Lung (tissue), 12 donors: ENCODE measurements around the gene THRAP3. TPM values are rescaled to one million over a fixed set of nuclear protein-coding genes. Genes with fewer than 3 reads are reported as not detected.
"Not testable (repeated sequence)": the region's sequence is repeated elsewhere in the genome, so short reads cannot be mapped to it uniquely, and the experiment has no call there.

Experiments
- ATAC-seq: fragments of 200-7000 bp; cut with Tn5 transposase; one replicate; pipeline ENCODE4 v1.9.1; 2020; ENCODE audit warnings: moderate number of reproducible peaks; ENCODE audit not compliant: insufficient read depth, low FRiP score
- DNase-seq, 3 donors: peaks; one replicate each; pipeline ENCODE4 v3.0.0-alpha.2; 2013 to 2017
- H3K27ac ChIP-seq, 2 donors: one replicate each; pipeline ENCODE4 v1.5.1; 2013; ENCODE audit warnings: mild to moderate bottlenecking in 2 of 2, moderate library complexity in 2 of 2, control low read depth in 1 of 2, inconsistent platforms in 1 of 2, low read depth in 1 of 2, low read length in 1 of 2
- H3K27me3 ChIP-seq, 3 donors: one replicate each; pipeline ENCODE4 v1.5.1; 2013; ENCODE audit warnings: low read length in 2 of 3; ENCODE audit not compliant: control insufficient read depth in 3 of 3, insufficient read depth in 3 of 3
- H3K36me3 ChIP-seq, 4 donors: one replicate each; pipeline ENCODE4 v1.5.1; 2013; ENCODE audit warnings: low read length in 4 of 4, mild to moderate bottlenecking in 1 of 4, moderate library complexity in 1 of 4; ENCODE audit not compliant: control insufficient read depth in 4 of 4, insufficient read depth in 4 of 4
- H3K4me1 ChIP-seq, 5 donors: one replicate each; pipeline ENCODE4 v1.5.1; 2013; ENCODE audit warnings: low read length in 5 of 5, mild to moderate bottlenecking in 2 of 5, moderate library complexity in 1 of 5; ENCODE audit not compliant: control insufficient read depth in 5 of 5, insufficient read depth in 5 of 5
- H3K4me3 ChIP-seq: one replicate; pipeline ENCODE4 v1.5.1; 2013; ENCODE audit warnings: mild to moderate bottlenecking, control low read depth, moderate library complexity
- H3K9ac ChIP-seq, 2 donors: one replicate each; pipeline ENCODE4 v1.5.1; 2013; ENCODE audit warnings: low read length in 2 of 2, control low read depth in 1 of 2; ENCODE audit not compliant: insufficient read depth in 1 of 2
- H3K9me3 ChIP-seq, 4 donors: one replicate each; pipeline ENCODE4 v1.5.1; 2013; ENCODE audit warnings: low read length in 3 of 4, mild to moderate bottlenecking in 1 of 4, moderate library complexity in 1 of 4; ENCODE audit not compliant: control insufficient read depth in 4 of 4, insufficient read depth in 3 of 4
- WGBS, 2 donors: extraction: QIAGEN DNeasy Blood & Tissue Kit; methylation state at CpG; one replicate each; pipeline ENCODE4 v1.1.7; 2013; 5-methylcytosine and 5-hydroxymethylcytosine counted together
- polyA plus RNA-seq, 2 donors: library from polyadenylated mRNA; stranded (reverse); fragments of 200-250 nt; gene quantifications; one replicate each; pipeline ENCODE4 v1.2.1, GENCODE V29; 2013
- total RNA-seq, 2 donors: library from RNA; depleted of rRNA in 1 of 2; stranded (reverse); fragments of >200 nt in 1 of 2; gene quantifications; one replicate each; pipeline ENCODE4 v1.2.1, GENCODE V29; 2014 to 2021
- TF ChIP-seq, protein P1 (sequence below): IDR thresholded peaks from 2 replicates; pipeline ENCODE4 v1.5.1; 2012; ENCODE audit warnings: mild to moderate bottlenecking; ENCODE audit errors: control extremely low read depth, extremely low read depth
- donor health status: control.
- donor health status: control.
- donor health status: Bipolar disorder and iron deficiency.
- donor health status: healthy.
- donor health status: DM: yes; HTN: yes; CAD: no.

THRAP3 gene
- total and polyA plus RNA-seq, 4 donors = 25.1 to 92.9 (median 67.3) TPM

DNA sequence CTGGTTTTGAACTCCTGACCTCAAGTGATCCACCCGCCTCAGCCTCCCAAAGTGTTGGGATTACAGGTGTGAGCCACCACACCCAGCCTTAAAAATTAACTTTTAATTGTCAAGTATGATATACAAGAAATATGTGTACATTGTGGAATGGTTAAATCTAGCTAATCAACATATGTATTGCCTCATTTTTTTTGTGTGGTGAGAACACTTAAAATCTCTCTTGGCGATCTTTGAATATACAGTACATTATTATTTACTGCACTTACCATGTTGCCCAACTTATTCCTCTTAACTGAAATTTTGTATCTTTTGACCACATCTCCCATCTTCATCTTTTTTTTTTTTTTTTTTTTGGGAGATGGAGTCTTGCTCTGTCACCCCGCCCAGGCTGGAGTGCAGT, 23.3 kb downstream of the THRAP3 start:
- peaks cover 0 to 35% (median 2%) of the 10 kb centered on the region in 5 donors for H3K4me1 ChIP-seq
- H3K36me3 ChIP-seq = peaks cover 0 to 9% (median 0%) of the 10 kb centered on the region in 4 donors
- DNase-seq = no peak
- 77 to 90% methylated on average over 3 of the region's 3 CpGs for WGBS, 2 donors
- no peak overlapping the region for H3K4me3 ChIP-seq
- H3K27ac ChIP-seq = peak overlapping the region in 1 of 2 donors; percentile 68
- no peaks in the 10 kb centered on the region for H3K27me3 ChIP-seq
- no peak overlapping the region for H3K9ac ChIP-seq
- no peak for ATAC-seq
- TF ChIP-seq, protein P1, sequence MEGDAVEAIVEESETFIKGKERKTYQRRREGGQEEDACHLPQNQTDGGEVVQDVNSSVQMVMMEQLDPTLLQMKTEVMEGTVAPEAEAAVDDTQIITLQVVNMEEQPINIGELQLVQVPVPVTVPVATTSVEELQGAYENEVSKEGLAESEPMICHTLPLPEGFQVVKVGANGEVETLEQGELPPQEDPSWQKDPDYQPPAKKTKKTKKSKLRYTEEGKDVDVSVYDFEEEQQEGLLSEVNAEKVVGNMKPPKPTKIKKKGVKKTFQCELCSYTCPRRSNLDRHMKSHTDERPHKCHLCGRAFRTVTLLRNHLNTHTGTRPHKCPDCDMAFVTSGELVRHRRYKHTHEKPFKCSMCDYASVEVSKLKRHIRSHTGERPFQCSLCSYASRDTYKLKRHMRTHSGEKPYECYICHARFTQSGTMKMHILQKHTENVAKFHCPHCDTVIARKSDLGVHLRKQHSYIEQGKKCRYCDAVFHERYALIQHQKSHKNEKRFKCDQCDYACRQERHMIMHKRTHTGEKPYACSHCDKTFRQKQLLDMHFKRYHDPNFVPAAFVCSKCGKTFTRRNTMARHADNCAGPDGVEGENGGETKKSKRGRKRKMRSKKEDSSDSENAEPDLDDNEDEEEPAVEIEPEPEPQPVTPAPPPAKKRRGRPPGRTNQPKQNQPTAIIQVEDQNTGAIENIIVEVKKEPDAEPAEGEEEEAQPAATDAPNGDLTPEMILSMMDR = no peak
- H3K9me3 ChIP-seq = no peaks in the 10 kb centered on the region

DNA sequence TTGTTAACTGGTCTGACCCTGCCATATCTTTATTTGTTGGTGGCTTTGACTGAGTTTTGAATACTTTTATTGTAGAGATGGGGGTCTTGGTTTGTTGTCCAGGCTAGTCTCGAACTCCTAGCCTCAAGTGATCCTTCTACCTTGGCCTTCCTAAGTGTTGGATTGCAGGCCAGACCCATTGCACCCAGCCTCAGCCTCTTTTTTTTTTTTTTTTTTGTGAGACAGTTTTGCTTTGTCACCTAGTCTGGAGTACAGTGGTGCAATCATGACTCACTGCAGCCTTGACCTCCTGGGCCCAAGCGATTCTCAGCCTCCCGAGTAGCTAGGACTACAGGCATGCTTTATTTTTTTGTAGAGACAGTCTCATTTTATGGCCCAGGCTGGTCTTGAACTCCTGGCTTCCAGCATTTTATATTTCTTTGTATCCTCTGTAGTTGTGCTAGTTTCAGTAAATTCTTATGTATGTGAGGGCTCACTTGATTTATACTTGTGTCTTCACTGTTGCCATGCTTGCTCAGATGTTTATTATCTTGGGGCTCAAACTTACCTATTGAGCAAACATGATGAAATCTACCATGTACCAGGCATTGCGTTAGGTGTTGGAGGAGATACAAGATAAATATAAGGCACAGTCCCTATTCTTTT, 24.1 kb downstream of the THRAP3 start:
- WGBS, 2 donors = 43% methylated on average over 4 of the region's 4 CpGs
- no peak for DNase-seq
- H3K4me1 ChIP-seq = peaks cover 0 to 32% (median 2%) of the 10 kb centered on the region in 5 donors
- H3K27me3 ChIP-seq = no peaks in the 10 kb centered on the region
- peak overlapping the region; percentile 55 to 74 for H3K27ac ChIP-seq
- no peak overlapping the region for H3K4me3 ChIP-seq
- peak; percentile 79 for ATAC-seq
- H3K9me3 ChIP-seq = no peaks in the 10 kb centered on the region
- H3K36me3 ChIP-seq = peaks cover 0 to 9% (median 0%) of the 10 kb centered on the region in 4 donors
- TF ChIP-seq, protein P1 = no peak
- H3K9ac ChIP-seq = no peak overlapping the region

DNA sequence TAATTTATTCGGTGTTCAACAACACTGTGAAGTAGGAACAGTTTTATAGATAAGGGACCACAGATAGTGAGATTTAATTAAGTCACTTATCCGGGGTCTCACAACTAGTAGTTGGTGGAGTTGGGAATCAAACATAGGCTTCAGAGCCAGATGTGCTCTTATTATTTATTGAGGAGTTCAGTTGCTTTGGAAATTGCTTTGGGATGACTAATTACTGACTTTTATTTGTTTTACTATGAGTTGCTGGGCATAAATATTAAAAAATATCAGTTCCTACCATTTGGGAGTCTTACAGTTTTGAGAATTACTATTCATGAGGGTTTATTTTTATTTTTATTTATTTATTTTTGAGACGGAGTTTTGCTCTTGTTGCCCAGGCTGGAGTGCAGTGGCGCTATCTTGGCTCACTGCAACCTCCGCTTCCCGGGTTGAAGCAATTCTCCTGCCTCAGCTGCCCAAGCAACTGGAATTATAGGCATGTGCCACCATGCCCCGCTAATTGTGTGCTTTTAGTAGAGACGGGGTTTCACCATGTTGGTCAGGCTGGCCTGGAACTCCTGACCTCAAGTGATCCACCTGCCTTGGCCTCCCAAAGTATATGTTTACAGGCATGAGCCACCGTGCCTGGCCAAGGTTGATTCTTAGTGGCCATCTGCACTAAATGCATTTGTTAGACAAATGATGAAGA, 27.7 kb downstream of the THRAP3 start:
- Histone ChIP-seq H3K9ac (no peak overlapping the region), H3K4me1 (peaks cover 0 to 32% (median 2%) of the 10 kb centered on the region in 5 donors), H3K27ac (peak overlapping the region in 1 of 2 donors; percentile 23), H3K4me3 (no peak overlapping the region), H3K27me3 (no peaks in the 10 kb centered on the region), H3K9me3 (no peaks in the 10 kb centered on the region), H3K36me3 (no peaks in the 10 kb centered on the region)
- ATAC-seq (no peak), DNase-seq (no peak)
- TF ChIP-seq, protein P1 = no peak
- WGBS, 2 donors = 84 to 92% methylated on average over 9 of the region's 9 CpGs

DNA sequence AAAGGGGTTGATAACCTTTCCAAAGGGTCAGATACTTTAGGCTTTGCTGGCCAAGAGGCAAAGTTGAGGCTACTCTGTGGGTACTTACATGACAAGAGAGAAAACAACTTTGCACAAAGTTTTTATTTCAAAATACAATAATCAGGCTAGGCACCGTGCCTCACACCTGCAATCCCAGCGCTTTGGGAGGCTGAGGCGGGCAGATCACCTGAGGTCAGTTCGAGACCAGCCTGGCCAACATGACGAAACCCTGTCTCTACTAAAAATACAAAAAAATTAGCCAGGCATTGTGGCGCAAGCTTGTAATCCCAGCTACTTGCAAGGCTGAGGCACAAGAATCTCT, 28.2 kb downstream of the THRAP3 start:
- ATAC-seq, H3K27me3 ChIP-seq, H3K36me3 ChIP-seq, H3K9me3 ChIP-seq, H3K4me3 ChIP-seq, H3K9ac ChIP-seq, DNase-seq: not testable (repeated sequence)
- peak overlapping the region in 1 of 2 donors; percentile 12 for H3K27ac ChIP-seq
- peaks cover 0 to 32% (median 2%) of the 10 kb centered on the region in 5 donors for H3K4me1 ChIP-seq
- WGBS, 2 donors = 83 to 94% methylated on average over 6 of the region's 6 CpGs
